ENCODE results near the gene XPO6. TPM values are rescaled to one million over a fixed set of nuclear protein-coding genes. Genes with fewer than 3 reads are reported as not detected.

Gene XPO6
- total RNA-seq, 2 donors from 2014 or later: 89.5 to 94.4 TPM

DNA sequence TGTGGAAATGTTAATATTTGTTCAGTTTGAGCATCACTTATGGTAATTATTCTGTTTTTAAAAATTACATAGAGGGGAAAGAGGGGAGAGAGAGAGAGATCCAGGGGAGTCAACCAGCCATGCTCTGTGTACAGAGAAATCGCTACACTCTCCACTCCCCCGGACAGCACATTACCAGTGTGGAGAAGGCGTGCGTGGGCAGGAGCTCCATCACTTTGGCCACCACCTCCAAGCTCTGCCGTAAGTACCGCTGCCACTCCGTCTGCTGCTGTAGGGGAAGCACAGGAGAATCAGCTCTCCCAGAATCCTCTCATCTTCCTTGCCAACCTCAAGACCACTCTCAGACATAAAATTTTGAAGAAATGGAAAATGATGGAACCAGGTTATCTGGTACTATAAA, 78.1 kb downstream of the XPO6 start:
- H3K27me3 ChIP-seq (replicated peaks; ENCODE audit: insufficient read depth): no peaks in the 10 kb centered on the region
- H3K4me3 ChIP-seq: no peak overlapping the region
- TF ChIP-seq, protein P1, sequence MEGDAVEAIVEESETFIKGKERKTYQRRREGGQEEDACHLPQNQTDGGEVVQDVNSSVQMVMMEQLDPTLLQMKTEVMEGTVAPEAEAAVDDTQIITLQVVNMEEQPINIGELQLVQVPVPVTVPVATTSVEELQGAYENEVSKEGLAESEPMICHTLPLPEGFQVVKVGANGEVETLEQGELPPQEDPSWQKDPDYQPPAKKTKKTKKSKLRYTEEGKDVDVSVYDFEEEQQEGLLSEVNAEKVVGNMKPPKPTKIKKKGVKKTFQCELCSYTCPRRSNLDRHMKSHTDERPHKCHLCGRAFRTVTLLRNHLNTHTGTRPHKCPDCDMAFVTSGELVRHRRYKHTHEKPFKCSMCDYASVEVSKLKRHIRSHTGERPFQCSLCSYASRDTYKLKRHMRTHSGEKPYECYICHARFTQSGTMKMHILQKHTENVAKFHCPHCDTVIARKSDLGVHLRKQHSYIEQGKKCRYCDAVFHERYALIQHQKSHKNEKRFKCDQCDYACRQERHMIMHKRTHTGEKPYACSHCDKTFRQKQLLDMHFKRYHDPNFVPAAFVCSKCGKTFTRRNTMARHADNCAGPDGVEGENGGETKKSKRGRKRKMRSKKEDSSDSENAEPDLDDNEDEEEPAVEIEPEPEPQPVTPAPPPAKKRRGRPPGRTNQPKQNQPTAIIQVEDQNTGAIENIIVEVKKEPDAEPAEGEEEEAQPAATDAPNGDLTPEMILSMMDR (IDR thresholded peaks at IDR 0.05): no peak
- H3K36me3 ChIP-seq: peaks cover 25% of the 10 kb centered on the region
- ATAC-seq (ENCODE audit: insufficient number of reproducible peaks, low FRiP score, low read depth): no peak
- H3K27ac ChIP-seq: no peak overlapping the region
- no peak for DNase-seq (ENCODE audit: low spot score)
- no peaks in the 10 kb centered on the region for H3K9me3 ChIP-seq
- peaks cover 0 to 15% of the 10 kb centered on the region in 2 donors for H3K4me1 ChIP-seq (ENCODE audit: control insufficient read depth in 1 of 2, low read depth in 2 of 2)

DNA sequence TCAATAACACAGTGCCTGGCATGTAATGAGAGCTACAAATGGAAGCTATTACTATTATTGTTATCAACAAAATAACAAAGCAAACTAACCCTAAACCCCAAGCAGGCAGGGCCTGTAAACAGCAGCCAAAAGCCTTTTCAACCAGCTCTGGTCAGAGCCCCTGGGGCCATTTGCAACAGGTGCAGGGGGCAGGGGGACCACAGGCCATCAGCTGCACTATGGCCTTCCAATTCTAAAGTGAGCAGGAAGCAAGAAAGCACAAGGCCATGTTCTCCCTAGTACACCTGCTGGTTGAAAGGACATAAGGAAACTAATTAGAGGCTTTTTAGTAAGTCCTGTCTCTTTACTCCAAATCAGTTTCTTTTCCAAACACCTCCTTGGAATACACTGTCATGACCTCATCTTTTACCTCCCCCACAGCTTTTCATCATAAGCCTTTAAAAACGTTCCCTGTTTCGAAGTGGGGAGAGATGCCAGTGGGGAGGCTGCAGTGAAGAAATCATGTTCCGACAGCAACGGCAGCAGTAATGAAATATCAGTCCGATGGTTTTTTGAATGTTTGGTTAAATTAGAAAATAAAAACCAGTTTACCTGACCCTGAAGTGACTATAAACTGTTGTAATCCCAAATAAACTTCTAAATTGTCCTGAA, 79.9 kb downstream of the XPO6 start:
- Histone ChIP-seq H3K27ac (peak overlapping the region in 1 of 2 donors; percentile 77), H3K4me1 (ENCODE audit: control insufficient read depth in 1 of 2, low read depth in 2 of 2) (peaks cover 0 to 15% of the 10 kb centered on the region in 2 donors), H3K4me3 (no peak overlapping the region), H3K36me3 (peaks cover 36% of the 10 kb centered on the region), H3K9me3 (no peaks in the 10 kb centered on the region), H3K27me3 (replicated peaks; ENCODE audit: insufficient read depth) (no peaks in the 10 kb centered on the region)
- TF ChIP-seq, protein P1 (IDR thresholded peaks at IDR 0.05): no peak
- ATAC-seq (ENCODE audit: insufficient number of reproducible peaks, low FRiP score, low read depth) (no peak), DNase-seq (ENCODE audit: low spot score) (no peak)

DNA sequence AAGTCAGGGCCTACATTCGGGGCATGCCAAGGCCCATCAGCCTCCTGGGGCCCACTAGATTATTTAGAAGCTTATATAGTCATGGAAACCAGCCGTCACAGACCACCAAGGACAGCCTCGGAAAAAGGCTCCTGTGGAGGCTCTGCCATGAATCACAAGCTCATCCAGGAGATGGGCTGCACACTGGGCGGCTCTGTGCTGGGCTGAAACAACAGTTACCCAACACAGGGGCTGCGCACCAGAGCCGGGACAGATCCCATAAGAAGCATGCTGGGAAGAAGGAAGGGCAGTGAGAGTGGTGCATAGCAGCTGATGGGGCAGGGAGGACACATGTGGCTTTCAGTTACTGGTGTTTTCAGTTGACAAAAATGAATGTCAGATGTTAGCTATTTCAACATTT, 80.6 kb downstream of the XPO6 start:
- DNase-seq (ENCODE audit: low spot score): no peak
- Histone ChIP-seq H3K27me3 (replicated peaks; ENCODE audit: insufficient read depth) (no peaks in the 10 kb centered on the region), H3K4me3 (no peak overlapping the region), H3K9me3 (no peaks in the 10 kb centered on the region), H3K36me3 (peaks cover 39% of the 10 kb centered on the region), H3K27ac (peak overlapping the region; percentile 3 to 77), H3K4me1 (ENCODE audit: control insufficient read depth in 1 of 2, low read depth in 2 of 2) (peaks cover 0 to 15% of the 10 kb centered on the region in 2 donors)
- TF ChIP-seq, protein P1 (IDR thresholded peaks at IDR 0.05): no peak
- ATAC-seq (ENCODE audit: insufficient number of reproducible peaks, low FRiP score, low read depth): no peak

DNA sequence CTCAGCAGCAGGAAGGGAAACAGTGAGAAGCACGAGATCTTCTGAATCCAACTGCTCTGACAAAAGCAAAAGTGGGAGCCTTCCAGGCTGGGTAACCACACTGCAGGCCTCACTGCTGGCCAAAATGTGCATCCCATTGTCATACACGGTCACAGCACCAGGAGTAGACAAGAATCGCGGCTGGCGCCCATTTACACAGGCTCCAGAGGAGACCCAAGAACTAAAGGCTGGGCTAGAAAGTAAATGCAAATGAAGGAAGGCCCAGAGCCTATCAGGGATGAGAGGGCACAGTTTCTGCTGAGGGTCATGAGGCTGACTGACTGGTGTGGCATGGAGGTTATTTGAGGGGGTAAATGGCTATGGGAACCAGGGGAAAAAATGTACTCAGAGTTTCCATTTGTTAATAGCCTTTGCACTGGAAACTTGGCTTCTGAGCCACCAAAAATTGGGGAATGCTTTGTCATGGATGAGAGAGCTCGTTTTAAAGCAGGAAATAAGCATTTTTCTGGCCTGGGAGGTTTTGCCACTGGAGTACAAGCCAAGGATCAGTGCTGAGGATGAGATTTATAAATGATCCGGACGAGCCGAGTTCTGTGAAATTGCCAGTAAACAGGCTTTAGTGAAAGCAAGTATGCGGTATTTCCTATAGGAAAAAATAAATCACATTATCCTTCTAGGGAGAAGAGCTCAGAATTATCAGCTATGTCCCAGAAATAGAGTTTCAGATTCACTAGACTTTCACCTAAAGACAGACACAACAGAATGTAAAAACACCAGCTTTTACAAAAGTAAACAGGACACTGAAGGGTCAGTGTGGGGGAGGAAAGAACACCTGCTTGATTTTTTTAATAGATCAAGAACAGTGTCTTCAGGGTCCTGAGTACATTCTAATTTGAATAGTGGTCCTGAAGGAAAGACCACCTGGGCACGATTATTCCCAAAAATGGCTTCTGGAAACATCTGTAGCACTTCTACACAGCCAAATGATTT, 81.4 kb downstream of the XPO6 start:
- TF ChIP-seq, protein P1 (IDR thresholded peaks at IDR 0.05): no peak
- no peaks in the 10 kb centered on the region for H3K9me3 ChIP-seq
- peak overlapping the region; percentile 3 to 77 for H3K27ac ChIP-seq
- no peak for DNase-seq (ENCODE audit: low spot score)
- peaks cover 0 to 15% of the 10 kb centered on the region in 2 donors for H3K4me1 ChIP-seq (ENCODE audit: control insufficient read depth in 1 of 2, low read depth in 2 of 2)
- H3K4me3 ChIP-seq: no peak overlapping the region
- peak; percentile 53 for ATAC-seq (ENCODE audit: insufficient number of reproducible peaks, low FRiP score, low read depth)
- H3K36me3 ChIP-seq: peaks cover 41% of the 10 kb centered on the region
- no peaks in the 10 kb centered on the region for H3K27me3 ChIP-seq (replicated peaks; ENCODE audit: insufficient read depth)

All from thoracic aorta (tissue), 2 donors.